H1 (cell line): ENCODE data around the gene APBA2. TPM values are rescaled to one million over a fixed set of nuclear protein-coding genes. Genes with fewer than 3 reads are reported as not detected.

Source experiments
- CTCF ChIA-PET: fragments of 300-600 bp; sonication (Branson Sonifier 250); formaldehyde crosslinking; loops from one replicate; lab custom pipeline; 2021; ENCODE audit not compliant: partially characterized antibody; lab: Charles Lee
- POLR2A ChIA-PET: fragments of 300-600 bp; sonication (Branson Sonifier 250); formaldehyde crosslinking; loops from one replicate; lab custom pipeline; 2021; ENCODE audit warnings: inconsistent platforms; ENCODE audit not compliant: partially characterized antibody; lab: Charles Lee
- DNase-seq, 2 experiments: peaks; one replicate each; pipeline versions ENCODE4 v3.0.0 to v3.0.0-alpha.2; 2010 to 2022; ENCODE audit warnings: low spot score in 2 of 2, low read depth in 1 of 2, mixed read lengths in 1 of 2
- FAIRE-seq: peaks from 2 replicates; lab custom pipeline; 2011; peaks lifted over from hg19 to GRCh38; lab: Jason Lieb, UNC
- H2AFZ ChIP-seq: 2 replicates; pipeline ENCODE4 v1.8.1; 2012; ENCODE audit warnings: low read length, inconsistent platforms
- H2AK5ac ChIP-seq: 2 replicates; pipeline ENCODE4 v1.6.1; 2013; ENCODE audit warnings: low read depth, low read length
- H2BK120ac ChIP-seq: replicated peaks from 2 replicates; pipeline ENCODE3; 2013; ENCODE audit warnings: low read depth, low read length, inconsistent platforms
- H2BK12ac ChIP-seq: 2 replicates; pipeline ENCODE4 v1.6.1; 2013; ENCODE audit warnings: low read depth, low read length
- H2BK15ac ChIP-seq: 2 replicates; pipeline ENCODE4 v1.6.1; 2013; ENCODE audit warnings: low read length
- H2BK20ac ChIP-seq: 2 replicates; pipeline ENCODE4 v1.6.1; 2013; ENCODE audit warnings: low read length
- H2BK5ac ChIP-seq: 2 replicates; pipeline ENCODE4 v1.6.1; 2013; ENCODE audit warnings: low read depth, low read length
- H3K14ac ChIP-seq: 2 replicates; pipeline ENCODE4 v1.6.1; 2013; ENCODE audit warnings: inconsistent platforms; ENCODE audit not compliant: insufficient read length
- H3K18ac ChIP-seq: 2 replicates; pipeline ENCODE4 v1.6.1; 2013; ENCODE audit warnings: low read length; ENCODE audit errors: extremely low read depth
- H3K23ac ChIP-seq: 2 replicates; pipeline ENCODE4 v1.6.1; 2013; ENCODE audit warnings: inconsistent platforms; ENCODE audit not compliant: insufficient read length
- H3K23me2 ChIP-seq: 2 replicates; pipeline ENCODE4 v1.6.1; 2013; ENCODE audit warnings: low read depth, low read length
- H3K27ac ChIP-seq: 2 replicates; pipeline ENCODE4 v1.6.1; 2011; ENCODE audit warnings: low read depth, low read length, inconsistent platforms
- H3K27me3 ChIP-seq, 4 experiments: replicated peaks in 1 of 4; 1 replicate in 1 of 4; 2 replicates in 3 of 4; pipeline versions ENCODE4 v1.6.1 to v1.8.1; 2011 to 2013; ENCODE audit warnings: low read length in 3 of 4, mild to moderate bottlenecking in 3 of 4, inconsistent platforms in 2 of 4, mixed read lengths in 2 of 4, moderate library complexity in 1 of 4; ENCODE audit not compliant: control insufficient read depth in 3 of 4, insufficient read depth in 3 of 4; ENCODE audit errors: extremely low read depth in 1 of 4
- H3K36me3 ChIP-seq, 4 experiments: 2 replicates each; pipeline versions ENCODE4 v1.6.1 to v1.8.1; 2011 to 2013; ENCODE audit warnings: mild to moderate bottlenecking in 4 of 4, low read length in 3 of 4, moderate library complexity in 2 of 4, control low read depth in 1 of 4, inconsistent platforms in 1 of 4; ENCODE audit not compliant: insufficient read depth in 4 of 4, control insufficient read depth in 2 of 4
- H3K4ac ChIP-seq: replicated peaks from 2 replicates; pipeline ENCODE3; 2013; ENCODE audit warnings: low read length, low read depth, mixed read lengths, inconsistent platforms; ENCODE audit not compliant: insufficient read length
- H3K4me1 ChIP-seq, 4 experiments: replicated peaks in 1 of 4; 1 replicate in 1 of 4; 2 replicates in 3 of 4; pipeline versions ENCODE4 v1.6.1 to v1.8.1; 2011 to 2013; ENCODE audit warnings: low read length in 3 of 4, inconsistent platforms in 2 of 4, mixed read lengths in 1 of 4; ENCODE audit not compliant: insufficient read depth in 4 of 4, control insufficient read depth in 3 of 4
- H3K4me2 ChIP-seq, 2 experiments: 2 replicates each; pipeline versions ENCODE4 v1.6.1 to v1.8.1; 2011 to 2013; ENCODE audit warnings: low read depth in 2 of 2, low read length in 2 of 2, control low read depth in 1 of 2, inconsistent platforms in 1 of 2, mild to moderate bottlenecking in 1 of 2; ENCODE audit not compliant: insufficient read depth in 1 of 2
- H3K4me3 ChIP-seq, 4 experiments: fragments of 200-600, 300-600 bp in 1 of 4; sonication (generic), shearing (Covaris generic), sonication (Bioruptor Twin) in 1 of 4; 2 replicates each; pipeline versions ENCODE4 v1.5.1 to v1.8.1; 2011 to 2016; ENCODE audit warnings: low read length in 4 of 4, low read depth in 3 of 4, control low read depth in 2 of 4, inconsistent platforms in 2 of 4, mild to moderate bottlenecking in 2 of 4, mixed read lengths in 1 of 4, moderate library complexity in 1 of 4; ENCODE audit not compliant: insufficient read depth in 2 of 4; ENCODE audit errors: extremely low read depth in 1 of 4
- H3K56ac ChIP-seq: replicated peaks from 2 replicates; pipeline ENCODE3; 2013; ENCODE audit warnings: low read depth, mild to moderate bottlenecking, mixed read lengths, low read length, inconsistent platforms; ENCODE audit not compliant: insufficient read length
- H3K79me1 ChIP-seq: 2 replicates; pipeline ENCODE4 v1.6.1; 2013; ENCODE audit warnings: low read depth, low read length, control low read depth
- H3K79me2 ChIP-seq, 2 experiments: 2 replicates each; pipeline versions ENCODE4 v1.6.1 to v1.8.1; 2012 to 2013; ENCODE audit warnings: low read length in 2 of 2, mild to moderate bottlenecking in 2 of 2, inconsistent platforms in 1 of 2; ENCODE audit not compliant: insufficient read depth in 2 of 2, control insufficient read depth in 1 of 2
- H3K9ac ChIP-seq, 4 experiments: replicated peaks in 1 of 4; 1 replicate in 1 of 4; 2 replicates in 3 of 4; pipeline versions ENCODE4 v1.6.1 to v1.8.1; 2011 to 2013; ENCODE audit warnings: low read depth in 3 of 4, low read length in 3 of 4, control low read depth in 2 of 4, mild to moderate bottlenecking in 2 of 4, moderate library complexity in 2 of 4, inconsistent platforms in 1 of 4; ENCODE audit errors: extremely low read depth in 1 of 4
- H3K9me3 ChIP-seq, 2 experiments: 2 replicates each; pipeline versions ENCODE4 v1.6.1 to v1.8.1; 2012 to 2013; ENCODE audit warnings: mild to moderate bottlenecking in 2 of 2, moderate library complexity in 2 of 2, control low read depth in 1 of 2, inconsistent platforms in 1 of 2, low read depth in 1 of 2, low read length in 1 of 2, mixed read lengths in 1 of 2; ENCODE audit not compliant: insufficient read depth in 2 of 2
- H4K20me1 ChIP-seq, 2 experiments: replicated peaks in 1 of 2; 2 replicates each; pipeline versions ENCODE3 to v1.8.1; 2011 to 2013; ENCODE audit warnings: inconsistent platforms in 2 of 2, low read length in 2 of 2, mild to moderate bottlenecking in 1 of 2; ENCODE audit not compliant: insufficient read depth in 2 of 2, control insufficient read depth in 1 of 2
- H4K5ac ChIP-seq: 2 replicates; pipeline ENCODE4 v1.6.1; 2013; ENCODE audit warnings: low read length, low read depth, mixed read lengths, inconsistent platforms; ENCODE audit not compliant: insufficient read length
- H4K8ac ChIP-seq: 2 replicates; pipeline ENCODE4 v1.8.0; 2013; ENCODE audit warnings: mild to moderate bottlenecking, moderate library complexity, low read length, inconsistent platforms; ENCODE audit not compliant: insufficient read depth; ENCODE audit errors: extremely low read depth
- H4K91ac ChIP-seq: replicated peaks from 2 replicates; pipeline ENCODE3; 2013; ENCODE audit warnings: low read length, mixed read lengths, inconsistent platforms; ENCODE audit not compliant: insufficient read length
- GABPA ChIP-seq: IDR thresholded peaks from 2 replicates; pipeline ENCODE4 v1.6.1; 2011; ENCODE audit warnings: mild to moderate bottlenecking, low read length, moderate library complexity, borderline replicate concordance; ENCODE audit not compliant: insufficient read depth
- KDM5A ChIP-seq: fragments of 200-600 bp; IDR thresholded peaks from 2 replicates; pipeline ENCODE4 v1.7.1; 2012; ENCODE audit warnings: mild to moderate bottlenecking, low read length, inconsistent platforms, mixed read lengths
- NRF1 ChIP-seq: IDR thresholded peaks from 2 replicates; pipeline ENCODE4 v1.6.1; 2011; ENCODE audit warnings: mild to moderate bottlenecking, low read depth, low read length, improper control_type of control experiment
- RBBP5 ChIP-seq: IDR thresholded peaks from 2 replicates; pipeline ENCODE4 v1.7.1; 2012; ENCODE audit warnings: low read depth, mild to moderate bottlenecking, inconsistent platforms, low read length, moderate library complexity, borderline replicate concordance
- SP2 ChIP-seq: IDR thresholded peaks from 2 replicates; pipeline ENCODE4 v1.6.1; 2012; ENCODE audit warnings: mild to moderate bottlenecking, low read length, inconsistent platforms
- TAF1 ChIP-seq: IDR thresholded peaks from 2 replicates; pipeline ENCODE4 v1.6.1; 2011; ENCODE audit warnings: mild to moderate bottlenecking, low read depth, low read length
- WGBS, 2 experiments: shearing (Covaris generic) in 1 of 2; methylation state at CpG; one replicate each; pipeline versions ENCODE4 v1.1.6 to v1.1.7; 2013 to 2015; ENCODE audit warnings: low lambda C conversion rate in 2 of 2, mixed read lengths in 2 of 2, inconsistent platforms in 1 of 2, low coverage in 1 of 2, missing lambda C conversion rate in 1 of 2; ENCODE audit not compliant: insufficient replicate concordance in 2 of 2, insufficient coverage in 1 of 2, insufficient read length in 1 of 2; ENCODE audit errors: extremely low coverage in 1 of 2, missing lambda C conversion rate in 1 of 2; 5-methylcytosine and 5-hydroxymethylcytosine counted together
- polyA plus RNA-seq, 7 experiments: library from polyadenylated mRNA; depleted of rRNA in 3 of 7; stranded (reverse) in 5 of 7; unstranded in 2 of 7; fragments of >200 nt in 5 of 7; fragments of 200-250 nt in 2 of 7; gene quantifications; 1 replicate in 5 of 7; 2 replicates in 1 of 7; 4 replicates in 1 of 7; pipeline versions ENCODE4 v1.2.1 to v1.2.3, GENCODE V29; 2011 to 2013; ENCODE audit warnings: missing spikeins in 2 of 7, mixed read lengths in 2 of 7
- total RNA-seq: library from RNA; stranded (reverse); fragmentation: NEBNext Ultra II Directional; extraction: Animal tissue kit (Norgen Biotek cat#: 25700); gene quantifications from 2 replicates; pipeline ENCODE4 v1.2.1, GENCODE V29; 2021
- TF ChIP-seq, protein P1 (sequence below): IDR thresholded peaks from 2 replicates; pipeline ENCODE4 v1.6.1; 2012; ENCODE audit warnings: inconsistent platforms

The APBA2 gene
- total and polyA plus RNA-seq, 2 of the 8 experiments (the other 6 are each of a cell fraction or from before 2014, with no cell fraction given), result 15.5 to 19.0 TPM

DNA sequence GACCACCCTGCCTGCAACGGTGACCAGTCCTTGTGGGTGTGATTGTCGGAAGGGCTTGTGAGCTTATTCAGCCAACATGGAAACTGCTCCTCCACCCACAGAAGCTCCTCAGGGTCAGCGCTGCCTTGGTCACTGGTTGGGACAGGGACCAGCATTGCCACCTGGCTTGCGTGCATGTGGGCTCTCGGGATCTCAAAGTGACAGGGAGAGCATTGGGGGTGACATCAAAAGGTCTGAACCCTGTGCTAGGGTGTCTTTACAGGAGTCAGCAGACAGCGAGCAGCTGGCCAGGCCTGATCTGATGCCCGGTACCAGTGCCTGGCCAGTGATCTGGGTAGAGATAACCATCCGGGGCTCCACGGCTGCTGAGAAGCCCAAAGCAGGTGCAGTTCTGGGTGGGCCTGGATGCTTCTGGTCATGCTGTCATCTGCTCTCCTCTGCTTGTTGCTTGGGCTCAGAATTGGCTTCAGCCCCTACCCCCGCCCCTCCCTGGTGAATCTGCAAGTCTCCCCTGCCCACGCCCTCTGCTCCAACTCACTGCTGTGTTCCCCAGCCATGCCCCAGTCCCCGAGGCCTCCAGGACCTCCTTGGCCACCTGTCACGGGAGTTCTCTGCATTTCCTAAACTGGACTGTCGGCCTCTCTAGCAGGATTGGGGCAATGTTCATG lies 249.0 kb downstream of the APBA2 start:
- 87% methylated on average over 13 of the region's 14 CpGs; no CpG with 5 or more reads in 1 of the 2 experiments for WGBS, 2 experiments
- Histone ChIP-seq H2BK15ac (no peak overlapping the region), H3K56ac (no peak overlapping the region), H2BK20ac (no peak overlapping the region), H3K27ac (no peak overlapping the region), H4K8ac (no peak overlapping the region), H3K79me2 (no peaks in the 10 kb centered on the region), H3K4me3 (no peak overlapping the region), H4K5ac (no peak overlapping the region), H2BK12ac (no peak overlapping the region), H3K36me3 (no peaks in the 10 kb centered on the region), H3K14ac (no peak overlapping the region), H2AFZ (no peak overlapping the region), H3K4me2 (no peak overlapping the region), H3K27me3 (no peaks in the 10 kb centered on the region), H4K20me1 (peaks cover 0 to 2% of the 10 kb centered on the region in 2 experiments), H3K79me1 (no peaks in the 10 kb centered on the region), H4K91ac (no peak overlapping the region), H3K9ac (no peak overlapping the region), H3K23me2 (peaks cover 3% of the 10 kb centered on the region; the same call in 1 of the 2 replicates), H2BK5ac (no peak overlapping the region), H3K4me1 (peaks cover 0 to 3% (median under 1%) of the 10 kb centered on the region in 4 experiments; a peak in 5 of 7 replicates), H3K18ac (no peak overlapping the region), H3K9me3 (no peaks in the 10 kb centered on the region), H2AK5ac (no peak overlapping the region), H3K23ac (no peak overlapping the region), H2BK120ac (no peak overlapping the region), H3K4ac (no peak overlapping the region)
- POLR2A ChIA-PET, result no interaction called here
- no peak for TF ChIP-seq SP2
- no peak for TF ChIP-seq TAF1
- no peak for TF ChIP-seq GABPA
- TF ChIP-seq NRF1, result no peak
- TF ChIP-seq, protein P1, sequence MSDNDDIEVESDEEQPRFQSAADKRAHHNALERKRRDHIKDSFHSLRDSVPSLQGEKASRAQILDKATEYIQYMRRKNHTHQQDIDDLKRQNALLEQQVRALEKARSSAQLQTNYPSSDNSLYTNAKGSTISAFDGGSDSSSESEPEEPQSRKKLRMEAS, result no peak
- TF ChIP-seq KDM5A, result no peak
- no peak for TF ChIP-seq RBBP5
- DNase-seq, result no peak
- CTCF ChIA-PET, result interaction anchor here (1.0 to 7.5 kb wide), 5 partner anchors 7 to 213 kb away, joined by 3 to 88 read pairs (median 3); no protein-coding TSS in a partner anchor
- FAIRE-seq, result no peak
